Measurements from ENCODE around the gene PM20D2. TPM values are rescaled to one million over a fixed set of nuclear protein-coding genes. Genes with fewer than 3 reads are reported as not detected.

The PM20D2 gene
- total RNA-seq, 1 donor from 2014 or later, result 2.1 TPM

- DNase-seq (ENCODE audit: low spot score), result no peak
- no peak for ATAC-seq
These were observed 53.7 kb downstream of the PM20D2 start for GRCh38 chr6:89199579-89199978.

- ATAC-seq, result no peak
- DNase-seq (ENCODE audit: low spot score), result no peak
These were observed 54.9 kb downstream of the PM20D2 start for GRCh38 chr6:89200706-89201215.

- no peak for ATAC-seq
- DNase-seq (ENCODE audit: low spot score), result no peak
These were observed 58.2 kb downstream of the PM20D2 start for GRCh38 chr6:89204096-89204495.

- DNase-seq (ENCODE audit: low spot score) (no peak), ATAC-seq (no peak)
These were observed 60.0 kb downstream of the PM20D2 start for GRCh38 chr6:89205819-89206218.

- ATAC-seq (no peak), DNase-seq (ENCODE audit: low spot score) (no peak)
These were observed 62.7 kb downstream of the PM20D2 start for GRCh38 chr6:89208551-89208950.

- DNase-seq (ENCODE audit: low spot score), result no peak
- ATAC-seq, result no peak
These were observed 63.6 kb downstream of the PM20D2 start for GRCh38 chr6:89209457-89209856.

GRCh38 chr6:89212472-89212871, 66.6 kb downstream of the PM20D2 start:
- ATAC-seq (no peak), DNase-seq (ENCODE audit: low spot score) (no peak)

DNA sequence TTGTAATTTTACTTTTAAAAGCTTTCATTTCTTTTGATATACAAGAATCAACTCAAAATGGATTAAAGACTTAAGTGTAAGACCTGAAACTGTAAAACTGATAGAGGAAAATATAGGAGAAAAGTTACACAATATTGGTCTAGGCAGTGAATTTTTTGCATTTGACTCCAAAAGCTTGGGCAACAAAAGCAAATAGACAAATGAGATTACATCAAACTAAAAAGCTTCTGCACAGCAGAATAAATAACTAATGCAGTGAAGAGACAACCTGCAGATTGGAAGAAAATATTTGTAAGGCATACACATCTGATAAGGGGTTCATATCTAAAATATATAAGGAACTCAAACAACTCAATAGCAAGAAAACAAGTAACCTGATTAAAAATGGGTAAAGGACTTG, 68.3 kb downstream of the PM20D2 start:
- no peak for DNase-seq (ENCODE audit: low spot score)
- ATAC-seq, result peak; percentile 70

Other genes starting within 250 kb of the PM20D2 start
- 6.1 TPM for gene RNGTT, start 182.4 kb upstream of the PM20D2 start, total RNA-seq
- gene PNRC1, start 65.3 kb upstream of the PM20D2 start, total RNA-seq, result 58.2 TPM
- 0.10 TPM for gene SRSF12, start 28.0 kb upstream of the PM20D2 start, total RNA-seq
- gene GABRR1, start 71.3 kb downstream of the PM20D2 start, total RNA-seq, result not detected
- 0.58 TPM for gene GABRR2, start 169.2 kb downstream of the PM20D2 start, total RNA-seq
- gene UBE2J1, start 206.7 kb downstream of the PM20D2 start, total RNA-seq, result 16.0 TPM

All from left lobe of liver (tissue), 2 donors.